Motor neuron (in vitro differentiated cells): ENCODE measurements around the gene PDE4D. TPM values are rescaled to one million over a fixed set of nuclear protein-coding genes. Genes with fewer than 3 reads are reported as not detected.
A peak's percentile ranks its signal among the peaks of the same experiment; 100 is the strongest.
"Not testable (repeated sequence)": the region's sequence is repeated elsewhere in the genome, so short reads cannot be mapped to it uniquely, and the experiment has no call there.

ENCODE experiments used
- ATAC-seq, 8 experiments: fragments of 200-7000 bp; cut with Tn5 transposase; replicated peaks in 6 of 8; 2 replicates each; pipeline ENCODE4 v1.8.0; 2021; ENCODE audit warnings: mild to moderate bottlenecking in 8 of 8, moderate library complexity in 8 of 8
- H3K27ac ChIP-seq, 2 donors: fragments of 250-450 bp; sonication (Bioruptor Pico); 2 replicates each; pipeline ENCODE4 v1.9.0; 2021; ENCODE audit warnings: antibody characterized with exemption in 2 of 2, mild to moderate bottlenecking in 2 of 2, moderate library complexity in 1 of 2
- H3K4me1 ChIP-seq, 2 donors: fragments of 250-450 bp; sonication (Bioruptor Pico); replicated peaks in 1 of 2; 2 replicates each; pipeline ENCODE4 v1.6.1; 2021; ENCODE audit warnings: antibody characterized with exemption in 2 of 2, mild to moderate bottlenecking in 2 of 2, moderate library complexity in 1 of 2
- H3K4me3 ChIP-seq, 5 donors: fragments of 250-450 bp; sonication (Bioruptor Pico); 2 replicates each; pipeline ENCODE4 v1.9.0; 2021; ENCODE audit warnings: antibody characterized with exemption in 5 of 5, mild to moderate bottlenecking in 5 of 5, moderate library complexity in 4 of 5
- WGBS, 10 experiments: fragments of 450-650 bp; shearing (Covaris generic); methylation state at CpG; one replicate each; pipeline ENCODE4 v1.0.0; 2022; 5-methylcytosine and 5-hydroxymethylcytosine counted together
- in situ Hi-C, 9 experiments: fragments of 400-800 bp; cut with MboI; loops; one replicate each; pipeline ENCODE4 v1.15.0; 2021; ENCODE audit warnings: low sequenced_read_pairs in 9 of 9, low pct_unique_long_range_greater_than_20kb in 2 of 9; ENCODE audit not compliant: unreplicated experiment in 9 of 9
- total RNA-seq, 8 experiments: library from RNA; unstranded; fragments of 300-600 nt; gene quantifications; 2 replicates each; pipeline versions ENCODE4 v1.2.3 to v1.2.4, GENCODE V29; 2022

The PDE4D gene
- total RNA-seq, 8 experiments from 2014 or later = 10.1 to 57.2 (median 23.7) TPM

DNA sequence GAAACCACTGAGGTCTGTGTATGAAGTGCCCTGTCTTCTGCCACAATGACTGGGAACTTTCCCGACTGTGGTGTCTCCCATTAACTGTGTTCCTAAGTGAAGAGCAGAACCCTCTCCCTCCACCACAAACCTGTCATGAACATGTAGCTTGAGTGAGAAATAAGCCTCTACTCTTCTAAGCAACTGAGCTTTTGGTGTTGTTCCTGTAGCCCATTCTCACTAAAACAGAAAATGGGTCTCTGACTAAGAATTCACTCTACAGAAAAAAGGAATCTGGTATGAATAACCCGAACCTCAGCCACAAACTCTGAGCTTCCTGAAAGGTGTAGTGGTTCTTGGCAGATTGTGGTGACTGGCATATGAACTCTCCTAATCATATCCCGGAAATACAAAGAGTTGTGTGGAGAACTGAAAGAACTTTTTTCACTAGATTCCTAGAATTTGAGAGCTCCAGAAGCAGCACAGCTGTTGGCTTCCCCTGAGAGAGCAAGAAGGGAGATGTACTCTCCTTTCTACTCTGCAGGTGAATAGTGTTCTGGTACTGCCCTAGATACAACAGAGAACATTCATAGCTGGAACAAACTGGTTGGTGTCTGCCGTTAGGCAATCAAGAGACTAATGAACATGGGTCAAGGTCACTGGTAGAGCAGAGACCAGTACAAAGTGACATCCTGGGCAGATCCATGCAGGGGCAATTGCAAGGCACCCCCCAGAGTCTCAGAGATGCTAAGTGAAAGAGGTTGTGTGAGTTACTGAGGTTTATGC, 283.8 kb downstream of the PDE4D start:
- WGBS, 10 experiments = 58 to 83% (median 75%) methylated on average over 2 to 4 of the region's 4 CpGs; no CpG with 5 or more reads in 3 of the 10 experiments
- no peak overlapping the region for H3K4me3 ChIP-seq
- in situ Hi-C loops = no loop called here
- no peak for ATAC-seq
- H3K27ac ChIP-seq = no peak overlapping the region
- H3K4me1 ChIP-seq = peaks cover 0 to 9% of the 10 kb centered on the region in 2 donors

DNA sequence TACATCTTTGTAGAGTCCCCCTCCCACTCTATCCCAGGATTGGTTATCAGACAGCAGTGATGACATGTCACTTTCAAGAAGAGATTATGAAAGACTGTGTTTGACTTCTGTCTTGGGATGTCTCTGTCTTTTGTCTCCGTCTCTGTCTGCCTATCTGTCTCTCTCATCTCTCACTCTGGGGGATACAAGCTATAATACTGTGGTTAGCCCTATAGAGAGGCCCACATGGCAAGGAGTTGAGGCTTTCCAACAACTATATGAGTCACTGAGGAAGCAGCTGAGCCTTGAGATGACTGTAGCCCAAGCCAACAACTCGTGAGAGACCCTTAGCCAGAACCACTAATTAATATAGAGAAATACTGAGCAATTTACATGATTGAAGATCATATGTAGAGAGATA, 284.8 kb downstream of the PDE4D start:
- 60 to 87% (median 83%) methylated on average over 1 to 2 of the region's 2 CpGs; no CpG with 5 or more reads in 5 of the 10 experiments for WGBS, 10 experiments
- in situ Hi-C loops = no loop called here
- Histone ChIP-seq H3K4me1 (peaks cover 0 to 14% of the 10 kb centered on the region in 2 donors), H3K27ac (no peak overlapping the region), H3K4me3 (no peak overlapping the region)
- ATAC-seq = no peak

DNA sequence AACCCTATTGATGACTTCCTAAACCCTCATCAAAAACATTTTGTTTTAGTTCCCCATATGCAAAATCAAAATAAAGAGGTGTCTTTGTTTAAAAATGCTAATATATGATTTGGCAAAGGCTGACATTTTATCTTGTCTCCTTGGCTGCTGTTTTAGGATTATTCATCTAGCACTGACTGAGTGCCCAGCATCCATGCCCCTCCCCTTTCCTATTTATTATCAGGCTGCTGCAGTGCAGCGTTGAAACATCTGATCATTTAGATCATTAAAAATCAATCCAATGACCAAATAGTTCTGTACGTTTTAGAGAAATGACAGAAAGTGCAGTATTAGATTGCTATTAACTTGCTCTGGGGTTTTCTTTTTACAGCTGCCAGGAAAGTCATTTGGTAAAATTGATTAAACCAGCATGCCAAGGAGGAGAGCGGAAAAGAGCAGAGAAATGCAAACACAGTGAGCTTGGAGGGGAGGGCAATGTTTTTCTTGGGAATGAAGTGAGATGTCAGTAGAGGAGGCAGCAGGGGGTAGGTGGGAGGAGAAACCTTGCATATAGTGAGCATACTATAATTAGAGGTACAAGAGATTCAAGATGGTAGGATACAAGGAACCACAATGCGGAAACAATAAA, 286.3 kb downstream of the PDE4D start:
- 38 to 68% (median 51%) methylated on average over 2 to 4 of the region's 4 CpGs for WGBS, 10 experiments
- peak in 7 of 8 experiments; percentile 32 to 85 (median 72) for ATAC-seq
- in situ Hi-C loops = no loop called here
- Histone ChIP-seq H3K27ac (no peak overlapping the region), H3K4me3 (peak overlapping the region in 2 of 5 donors; percentile 6), H3K4me1 (peaks cover 0 to 14% of the 10 kb centered on the region in 2 donors)

DNA sequence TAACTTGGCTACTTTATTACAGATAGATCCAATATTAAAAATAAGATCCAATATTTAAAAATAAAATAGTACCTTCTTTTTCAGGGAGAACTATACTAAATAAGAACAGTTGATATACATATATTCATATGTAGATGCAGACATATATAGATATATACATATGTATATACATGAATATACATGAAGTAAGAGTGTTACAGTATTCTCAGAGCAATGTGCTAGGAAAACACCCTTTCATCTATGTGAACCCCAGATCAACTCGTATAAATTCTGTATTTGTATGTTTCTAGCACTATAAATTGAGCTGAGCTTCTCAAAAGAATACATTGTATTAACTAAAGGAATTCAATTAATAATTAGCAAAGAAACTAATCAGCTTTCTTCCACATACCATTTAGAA, 287.6 kb downstream of the PDE4D start:
- Histone ChIP-seq H3K27ac (no peak overlapping the region), H3K4me3 (no peak overlapping the region), H3K4me1 (peaks cover 0 to 14% of the 10 kb centered on the region in 2 donors)
- in situ Hi-C loops = no loop called here
- 17 to 86% (median 71%) methylated on average over 1 of the region's 1 CpG; no CpG with 5 or more reads in 1 of the 10 experiments for WGBS, 10 experiments
- ATAC-seq = peak in 1 of 8 experiments; percentile 83

DNA sequence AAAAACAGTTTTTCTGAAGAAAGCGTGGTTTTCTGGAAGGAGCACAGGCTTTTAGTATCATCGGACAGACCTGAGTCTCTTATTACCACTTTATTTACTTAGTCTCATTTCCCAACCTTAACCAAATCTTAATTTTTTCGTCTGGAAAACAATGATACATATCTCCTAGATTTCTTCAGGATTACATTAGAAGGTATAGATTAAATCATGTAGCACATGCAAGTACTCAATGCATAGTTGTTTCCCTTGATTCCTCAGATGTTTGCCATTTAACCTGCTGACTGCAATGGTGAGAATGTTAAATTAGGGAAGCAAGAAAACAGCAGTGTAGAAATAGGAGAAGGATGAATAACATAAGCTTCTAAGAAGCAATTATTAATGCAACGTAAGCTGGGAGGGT, 289.4 kb downstream of the PDE4D start:
- Histone ChIP-seq H3K4me3 (no peak overlapping the region), H3K27ac (no peak overlapping the region), H3K4me1 (peaks cover 0 to 14% of the 10 kb centered on the region in 2 donors)
- in situ Hi-C loops = no loop called here
- WGBS, 10 experiments = 36 to 100% (median 71%) methylated on average over 1 to 4 of the region's 4 CpGs
- no peak for ATAC-seq

DNA sequence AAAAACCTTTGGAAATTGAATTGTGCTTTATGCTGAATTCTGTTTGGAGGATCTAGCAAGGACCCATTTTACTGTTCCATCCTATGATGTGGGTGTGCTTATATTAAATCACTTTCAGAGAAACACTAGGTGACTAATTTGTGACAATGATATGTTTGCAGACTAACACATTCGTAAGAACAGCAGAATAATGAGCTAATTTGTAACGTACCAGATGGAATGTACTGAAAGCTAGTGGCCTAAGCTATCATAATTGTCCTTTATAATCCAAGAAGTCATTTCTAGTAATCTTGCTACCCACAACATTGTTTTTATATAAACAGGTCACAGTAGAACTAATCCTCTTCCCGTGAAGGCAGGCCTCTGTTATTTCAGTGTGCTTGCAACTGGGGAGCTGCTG, 292.5 kb downstream of the PDE4D start:
- no peak overlapping the region for H3K27ac ChIP-seq
- peak in 1 of 8 experiments; percentile 41 for ATAC-seq
- in situ Hi-C loops = no loop called here
- peaks cover 0 to 7% of the 10 kb centered on the region in 2 donors for H3K4me1 ChIP-seq
- H3K4me3 ChIP-seq = no peak overlapping the region
- WGBS, 10 experiments = 67 to 100% (median 81%) methylated on average over 2 to 3 of the region's 3 CpGs; no CpG with 5 or more reads in 2 of the 10 experiments

DNA sequence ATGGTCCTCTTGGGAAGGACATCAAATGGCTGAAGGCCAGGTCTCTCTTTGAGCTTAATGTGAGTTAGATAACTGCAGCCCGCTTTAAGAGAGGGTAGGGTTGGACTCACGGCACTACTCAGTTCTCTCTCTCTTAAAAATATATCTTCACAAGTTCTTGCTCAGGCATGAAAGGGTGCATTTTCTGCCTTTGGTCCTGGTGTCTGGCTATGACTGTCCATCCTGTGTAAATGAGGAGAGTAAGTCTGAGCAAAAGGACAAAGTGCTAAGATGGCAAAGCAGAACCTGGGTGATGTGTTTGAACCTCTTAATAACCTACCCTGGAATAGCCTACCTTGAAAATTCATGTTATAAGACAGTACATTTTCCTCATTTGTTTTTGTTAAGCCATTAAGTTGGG, 293.4 kb downstream of the PDE4D start:
- Histone ChIP-seq H3K27ac (no peak overlapping the region), H3K4me3 (no peak overlapping the region), H3K4me1 (peaks cover 0 to 7% of the 10 kb centered on the region in 2 donors)
- in situ Hi-C loops = no loop called here
- no peak for ATAC-seq
- WGBS, 10 experiments = 94 to 100% (median 100%) methylated on average over 1 to 2 of the region's 2 CpGs; no CpG with 5 or more reads in 4 of the 10 experiments

DNA sequence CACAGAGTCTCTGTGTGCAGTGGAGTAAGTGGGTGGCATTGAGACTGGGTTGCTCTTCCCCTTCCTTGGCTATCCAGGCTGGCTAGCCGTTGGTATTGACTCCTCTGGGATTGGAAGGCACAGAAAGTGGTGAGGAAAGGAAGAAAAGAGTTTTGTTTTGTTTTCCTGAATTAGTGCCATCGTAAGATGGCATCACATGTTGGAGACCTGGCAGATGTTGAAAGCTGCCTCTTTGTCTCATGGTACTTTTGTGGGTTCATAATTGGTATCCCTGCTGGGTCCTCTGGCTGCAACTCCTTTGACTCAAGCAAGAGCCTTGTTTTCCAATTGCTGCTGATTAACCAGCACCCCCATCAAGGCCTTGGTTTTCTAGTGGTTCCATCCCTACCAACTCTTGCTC, 293.8 kb downstream of the PDE4D start:
- 71 to 100% (median 92%) methylated on average over 1 to 2 of the region's 2 CpGs; no CpG with 5 or more reads in 2 of the 10 experiments for WGBS, 10 experiments
- Histone ChIP-seq H3K4me3 (no peak overlapping the region), H3K27ac (no peak overlapping the region), H3K4me1 (peaks cover 0 to 7% of the 10 kb centered on the region in 2 donors)
- in situ Hi-C loops = no loop called here
- no peak for ATAC-seq

DNA sequence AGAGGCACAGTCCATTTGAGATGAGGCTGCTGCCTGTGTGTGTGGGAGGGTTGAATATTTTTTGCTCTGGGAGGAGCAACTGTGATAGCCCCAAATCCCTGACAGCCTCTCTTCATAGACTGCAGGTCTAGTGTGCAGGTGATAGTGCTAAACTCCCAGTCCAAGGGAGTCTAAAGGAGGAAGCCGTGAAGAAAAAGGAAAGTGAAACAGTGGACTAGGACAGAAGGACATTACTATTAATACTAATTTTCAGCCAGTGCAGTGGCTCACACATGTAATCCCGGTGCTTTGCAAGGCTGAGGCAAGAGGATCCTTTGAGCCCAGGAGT, 295.0 kb downstream of the PDE4D start:
- H3K4me1 ChIP-seq = peaks cover 0 to 2% of the 10 kb centered on the region in 2 donors
- no peak overlapping the region for H3K4me3 ChIP-seq
- peak in 3 of 8 experiments; percentile 51 to 63 (median 57) for ATAC-seq
- 0 to 100% (median 68%) methylated on average over 1 to 2 of the region's 2 CpGs; no CpG with 5 or more reads in 4 of the 10 experiments for WGBS, 10 experiments
- H3K27ac ChIP-seq = no peak overlapping the region
- in situ Hi-C loops = no loop called here

DNA sequence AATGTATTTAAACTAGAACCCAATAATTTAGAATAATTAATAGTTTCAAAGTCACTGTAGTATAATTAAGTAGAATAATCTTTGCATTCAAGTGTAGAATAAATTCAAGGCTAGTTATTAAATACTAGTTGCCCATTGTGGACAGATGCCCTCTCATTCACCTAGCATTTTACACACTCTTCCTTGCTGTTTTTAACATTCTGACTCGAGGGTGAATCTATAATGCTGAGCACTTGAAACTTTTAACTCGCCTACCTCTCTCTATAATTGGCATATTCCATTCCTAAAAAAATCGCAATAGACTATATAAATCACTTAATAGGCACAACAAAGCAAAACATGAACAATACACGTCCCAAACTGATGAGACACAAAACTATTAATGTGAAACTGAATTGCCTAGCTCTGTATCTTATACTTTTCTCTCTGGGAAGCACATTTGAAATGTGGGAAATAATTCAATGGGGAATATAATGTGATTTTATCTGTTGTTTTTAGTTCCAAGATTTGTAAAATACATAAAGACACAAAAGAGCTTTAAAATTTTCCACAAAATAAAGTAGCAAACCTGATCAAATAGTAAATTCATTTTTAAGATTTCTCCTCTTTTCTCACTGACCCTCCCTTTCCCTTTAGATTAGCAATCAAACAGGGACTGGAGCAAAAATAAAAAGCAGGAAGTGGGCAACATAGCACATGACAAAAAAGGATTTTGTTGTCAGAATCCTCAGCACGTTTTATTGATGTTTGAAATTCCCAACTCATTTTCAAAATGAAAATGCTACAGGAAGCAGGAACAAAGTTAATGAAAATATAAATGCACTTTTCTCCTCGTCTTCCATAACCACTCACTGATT, 295.6 kb downstream of the PDE4D start:
- no peak overlapping the region for H3K4me3 ChIP-seq
- ATAC-seq = peak in 1 of 8 experiments; percentile 17
- 35 to 79% (median 50%) methylated on average over 1 to 6 of the region's 6 CpGs for WGBS, 10 experiments
- peaks cover 0 to 2% of the 10 kb centered on the region in 2 donors for H3K4me1 ChIP-seq
- in situ Hi-C loops = no loop called here
- H3K27ac ChIP-seq = no peak overlapping the region

DNA sequence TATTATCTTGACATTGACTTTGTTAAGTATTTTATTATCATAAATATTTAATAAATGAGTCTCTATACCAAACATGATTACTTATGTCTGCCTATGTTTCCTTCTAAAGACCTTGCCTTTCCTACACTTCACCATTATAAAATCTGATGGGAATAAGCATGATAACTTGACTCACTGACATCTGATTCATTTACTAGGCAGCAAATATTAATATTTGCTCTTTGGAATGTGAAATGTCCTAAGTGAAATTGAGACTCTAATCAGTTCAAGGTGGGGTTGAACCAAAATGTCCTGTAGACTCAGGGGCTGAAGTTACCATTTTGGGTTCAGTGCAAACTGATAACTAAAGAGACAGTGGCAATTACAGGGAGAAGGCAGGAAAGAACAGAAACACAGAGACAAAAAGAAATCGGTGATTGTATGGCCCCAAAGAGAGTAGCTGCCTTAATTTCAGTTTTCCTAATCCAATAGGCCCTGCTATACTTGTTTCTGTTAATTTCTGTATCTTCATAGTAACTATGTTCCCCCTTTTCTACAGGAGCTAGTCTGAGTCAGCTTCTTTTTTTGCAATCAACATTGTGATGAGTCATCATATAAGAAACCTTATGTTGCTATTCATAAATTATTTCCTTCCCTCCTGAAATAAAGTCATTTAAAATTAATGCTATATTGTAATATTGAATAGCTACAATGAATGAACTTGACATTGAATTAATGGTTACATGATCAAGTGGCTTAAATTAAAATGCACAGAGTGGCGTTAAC, 296.8 kb downstream of the PDE4D start:
- Histone ChIP-seq H3K4me1 (peaks cover 0 to 2% of the 10 kb centered on the region in 2 donors), H3K4me3 (no peak overlapping the region), H3K27ac (no peak overlapping the region)
- 79 to 100% (median 88%) methylated on average over 1 to 2 of the region's 2 CpGs; no CpG with 5 or more reads in 2 of the 10 experiments for WGBS, 10 experiments
- in situ Hi-C loops = no loop called here
- peak in 1 of 8 experiments; percentile 34 for ATAC-seq

DNA sequence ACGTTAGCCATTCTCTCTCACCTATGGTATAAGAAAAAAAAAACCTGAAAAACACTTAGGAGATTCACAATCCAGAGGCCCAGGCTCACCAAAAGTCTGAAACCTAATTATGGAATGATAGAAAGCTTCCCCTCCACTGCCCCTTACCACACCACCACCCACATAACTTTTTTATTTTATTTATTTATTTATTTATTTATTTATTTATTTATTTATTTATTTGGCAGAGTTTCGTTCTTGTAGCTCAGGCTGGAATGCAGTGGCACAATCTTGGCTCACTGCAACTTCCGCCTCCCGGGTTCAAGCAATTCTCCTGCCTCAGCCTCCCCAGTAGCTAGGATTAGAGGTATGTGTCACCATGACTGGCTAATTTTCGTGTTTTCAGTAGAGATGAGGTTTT, 299.4 kb downstream of the PDE4D start:
- H3K27ac ChIP-seq, H3K4me1 ChIP-seq, in situ Hi-C loops, H3K4me3 ChIP-seq, ATAC-seq: not testable (repeated sequence)
- 70 to 100% (median 87%) methylated on average over 1 to 5 of the region's 5 CpGs; no CpG with 5 or more reads in 1 of the 10 experiments for WGBS, 10 experiments
